Measurements from ENCODE around the gene CTSE. TPM values are rescaled to one million over a fixed set of nuclear protein-coding genes. Genes with fewer than 3 reads are reported as not detected.
"Not testable (repeated sequence)": the region's sequence is repeated elsewhere in the genome, so short reads cannot be mapped to it uniquely, and the experiment has no call there.

Gene CTSE
- total RNA-seq, 1 donor from 2014 or later: 105 TPM

GRCh38 chr1:206014601-206015000 is 9.1 kb downstream of the CTSE start:
- no peak for DNase-seq (ENCODE audit: low spot score)

- DNase-seq (ENCODE audit: low spot score): no peak
These were observed 10.5 kb downstream of the CTSE start for GRCh38 chr1:206013026-206013795.

- DNase-seq (ENCODE audit: low spot score): peak; percentile 85
These were observed 11.4 kb downstream of the CTSE start for GRCh38 chr1:206012086-206012859.

GRCh38 chr1:206011057-206011456 is 12.6 kb downstream of the CTSE start:
- no peak for DNase-seq (ENCODE audit: low spot score)

- no peak for DNase-seq (ENCODE audit: low spot score)
These were observed 13.6 kb downstream of the CTSE start for GRCh38 chr1:206010060-206010459.

GRCh38 chr1:206006946-206007345 is 16.7 kb downstream of the CTSE start:
- no peak for DNase-seq (ENCODE audit: low spot score)

GRCh38 chr1:206005778-206006180 is 17.9 kb downstream of the CTSE start:
- no peak for DNase-seq (ENCODE audit: low spot score)

GRCh38 chr1:206005234-206005633 is 18.5 kb downstream of the CTSE start:
- no peak for DNase-seq (ENCODE audit: low spot score)

- no peak for DNase-seq (ENCODE audit: low spot score)
These were observed 18.9 kb downstream of the CTSE start for GRCh38 chr1:206004826-206005225.

- no peak for DNase-seq (ENCODE audit: low spot score)
These were observed 19.6 kb downstream of the CTSE start for GRCh38 chr1:206003854-206004800.

- DNase-seq (ENCODE audit: low spot score): peak; percentile 73
These were observed 20.6 kb downstream of the CTSE start, which contains the start of gene RAB7B for GRCh38 chr1:206002871-206003801. RAB7B (minus strand) TSS chr1:206003395; CDS start chr1:205994135, 9,260 bp downstream.

- no peak for DNase-seq (ENCODE audit: low spot score)
These were observed 21.5 kb downstream of the CTSE start for GRCh38 chr1:206002160-206002559.

- DNase-seq (ENCODE audit: low spot score): no peak
These were observed 22.2 kb downstream of the CTSE start for GRCh38 chr1:206001476-206001888.

- DNase-seq (ENCODE audit: low spot score): no peak
These were observed 22.9 kb downstream of the CTSE start for GRCh38 chr1:206000641-206001339.

GRCh38 chr1:205998457-205999241 is 25.0 kb downstream of the CTSE start:
- DNase-seq (ENCODE audit: low spot score): no peak

GRCh38 chr1:205996641-205997040 is 27.1 kb downstream of the CTSE start:
- DNase-seq (ENCODE audit: low spot score): not testable (repeated sequence)

GRCh38 chr1:205994346-205994745 is 29.3 kb downstream of the CTSE start:
- DNase-seq (ENCODE audit: low spot score): no peak

- DNase-seq (ENCODE audit: low spot score): no peak
These were observed 30.6 kb downstream of the CTSE start for GRCh38 chr1:205993068-205993467.

GRCh38 chr1:205992218-205992882 is 31.3 kb downstream of the CTSE start:
- DNase-seq (ENCODE audit: low spot score): no peak
